ENCODE data around the gene FMNL2.

FMNL2 gene

DNA sequence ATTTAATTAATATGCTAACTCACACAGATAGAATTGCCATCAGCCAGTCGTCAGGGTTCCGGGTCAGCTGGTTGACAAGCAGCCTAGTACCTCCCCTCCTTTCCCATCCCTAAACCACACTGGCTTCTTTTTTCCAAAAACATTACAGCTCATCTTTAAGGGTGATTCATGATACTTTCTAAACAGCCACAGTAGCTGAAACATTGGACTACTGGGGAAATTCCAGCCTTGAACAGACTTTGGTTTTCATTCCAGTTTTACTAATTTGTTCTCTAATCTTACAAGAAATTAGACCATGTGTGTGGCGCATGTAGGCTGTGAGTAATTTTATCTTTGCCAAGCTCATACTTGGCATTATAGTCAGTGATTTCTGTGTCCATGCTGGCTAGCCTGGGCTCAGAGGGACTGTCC is 110.8 kb downstream of the FMNL2 start:
- ATAC-seq = peak; percentile 59
- DNase-seq = no peak
- no peak overlapping the region for H3K27ac Mint-ChIP-seq

DNA sequence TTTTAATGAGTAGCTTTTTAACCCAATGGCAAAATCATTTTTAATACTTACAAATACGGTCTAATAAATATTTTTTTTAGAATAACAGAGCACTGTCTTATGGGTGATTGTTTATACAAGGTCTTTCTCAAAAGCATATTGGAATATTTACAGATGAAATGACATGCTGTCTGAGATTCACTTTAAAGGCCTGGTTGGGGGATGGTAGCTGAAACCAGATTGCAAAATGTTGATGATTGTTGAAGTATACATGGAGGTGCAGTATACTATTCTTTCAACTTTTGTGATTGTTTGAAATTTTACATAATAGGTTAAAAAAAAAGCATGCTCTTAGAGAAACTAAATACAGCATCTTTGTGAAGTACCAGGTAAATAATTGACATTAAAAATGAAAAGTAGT is 111.2 kb downstream of the FMNL2 start:
- no peak for ATAC-seq
- H3K27ac Mint-ChIP-seq = no peak overlapping the region
- no peaks in the 10 kb centered on the region for H3K9me3 Mint-ChIP-seq
- peaks cover 8% of the 10 kb centered on the region for H3K27me3 Mint-ChIP-seq
- DNase-seq = no peak
- no peak overlapping the region for H3K4me3 Mint-ChIP-seq
- no peaks in the 10 kb centered on the region for H3K36me3 Mint-ChIP-seq (ENCODE audit: low read depth)
- H3K4me1 Mint-ChIP-seq = peaks cover 6% of the 10 kb centered on the region

More for the DNA sequence above, 110.8 kb downstream of the FMNL2 start:
- Mint-ChIP-seq H3K9me3 (no peaks in the 10 kb centered on the region), H3K36me3 (ENCODE audit: low read depth) (no peaks in the 10 kb centered on the region), H3K4me1 (peaks cover 6% of the 10 kb centered on the region), H3K27me3 (peaks cover 8% of the 10 kb centered on the region), H3K4me3 (no peak overlapping the region)

- no peaks in the 10 kb centered on the region for H3K9me3 Mint-ChIP-seq
- peaks cover 4% of the 10 kb centered on the region for H3K27me3 Mint-ChIP-seq
- no peak for DNase-seq
- no peak overlapping the region for H3K27ac Mint-ChIP-seq
- peaks cover 6% of the 10 kb centered on the region for H3K4me1 Mint-ChIP-seq
- no peak overlapping the region for H3K4me3 Mint-ChIP-seq
- no peak for ATAC-seq
- H3K36me3 Mint-ChIP-seq (ENCODE audit: low read depth) = no peaks in the 10 kb centered on the region
Observed at GRCh38 chr2:152447897-152448296, 112.9 kb downstream of the FMNL2 start.

- H3K9me3 Mint-ChIP-seq = no peaks in the 10 kb centered on the region
- H3K4me3 Mint-ChIP-seq = no peak overlapping the region
- H3K36me3 Mint-ChIP-seq (ENCODE audit: low read depth) = no peaks in the 10 kb centered on the region
- peaks cover 6% of the 10 kb centered on the region for H3K4me1 Mint-ChIP-seq
- no peak overlapping the region for H3K27ac Mint-ChIP-seq
- peaks cover 4% of the 10 kb centered on the region for H3K27me3 Mint-ChIP-seq
- no peak for DNase-seq
- no peak for ATAC-seq
Observed at GRCh38 chr2:152448606-152449005, 113.6 kb downstream of the FMNL2 start.

DNA sequence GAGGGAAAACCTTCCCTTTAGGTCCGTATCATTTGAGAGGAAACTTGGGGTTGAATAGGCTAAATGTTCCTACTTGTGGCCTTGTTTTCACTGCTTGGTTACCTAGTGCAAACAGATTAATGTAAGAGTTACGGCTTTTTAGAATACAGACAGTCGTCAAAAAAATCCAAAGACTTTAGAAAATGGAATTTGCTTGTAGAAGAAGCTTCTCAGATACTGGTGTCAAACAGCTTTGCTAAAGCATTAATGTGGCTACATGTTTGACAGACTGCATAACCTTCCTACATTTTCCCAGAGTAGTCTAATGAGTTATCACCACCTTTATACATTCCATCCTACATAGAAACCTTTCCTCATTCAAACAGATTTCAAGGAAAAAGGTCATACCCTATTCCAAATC is 114.6 kb downstream of the FMNL2 start:
- Mint-ChIP-seq H3K27ac (no peak overlapping the region), H3K9me3 (no peaks in the 10 kb centered on the region), H3K4me1 (peaks cover 6% of the 10 kb centered on the region), H3K27me3 (peaks cover 2% of the 10 kb centered on the region), H3K36me3 (ENCODE audit: low read depth) (no peaks in the 10 kb centered on the region), H3K4me3 (no peak overlapping the region)
- DNase-seq (no peak), ATAC-seq (no peak)

DNA sequence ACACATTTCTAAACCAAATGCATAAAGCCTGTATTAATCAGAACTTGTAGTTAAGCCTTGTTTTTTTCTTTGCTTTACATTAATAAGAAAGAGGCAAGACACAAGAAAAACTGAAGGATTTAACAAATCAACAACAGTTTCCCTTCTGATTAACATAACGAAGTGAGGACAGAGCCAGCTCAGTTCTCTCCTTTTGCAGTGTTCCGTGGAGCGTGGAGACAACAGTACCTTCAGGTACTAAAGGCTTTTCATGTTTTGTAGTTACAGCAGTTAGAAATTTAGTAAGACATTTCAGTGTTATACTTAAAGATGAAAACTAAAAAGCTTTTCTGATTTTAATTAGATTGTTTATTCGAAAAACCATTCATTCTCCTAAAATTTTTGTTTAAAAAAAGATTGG is 115.2 kb downstream of the FMNL2 start:
- Mint-ChIP-seq H3K4me1 (peaks cover 6% of the 10 kb centered on the region), H3K9me3 (no peaks in the 10 kb centered on the region), H3K27me3 (peaks cover 3% of the 10 kb centered on the region), H3K4me3 (no peak overlapping the region), H3K36me3 (ENCODE audit: low read depth) (no peaks in the 10 kb centered on the region), H3K27ac (no peak overlapping the region)
- ATAC-seq = no peak
- no peak for DNase-seq

DNA sequence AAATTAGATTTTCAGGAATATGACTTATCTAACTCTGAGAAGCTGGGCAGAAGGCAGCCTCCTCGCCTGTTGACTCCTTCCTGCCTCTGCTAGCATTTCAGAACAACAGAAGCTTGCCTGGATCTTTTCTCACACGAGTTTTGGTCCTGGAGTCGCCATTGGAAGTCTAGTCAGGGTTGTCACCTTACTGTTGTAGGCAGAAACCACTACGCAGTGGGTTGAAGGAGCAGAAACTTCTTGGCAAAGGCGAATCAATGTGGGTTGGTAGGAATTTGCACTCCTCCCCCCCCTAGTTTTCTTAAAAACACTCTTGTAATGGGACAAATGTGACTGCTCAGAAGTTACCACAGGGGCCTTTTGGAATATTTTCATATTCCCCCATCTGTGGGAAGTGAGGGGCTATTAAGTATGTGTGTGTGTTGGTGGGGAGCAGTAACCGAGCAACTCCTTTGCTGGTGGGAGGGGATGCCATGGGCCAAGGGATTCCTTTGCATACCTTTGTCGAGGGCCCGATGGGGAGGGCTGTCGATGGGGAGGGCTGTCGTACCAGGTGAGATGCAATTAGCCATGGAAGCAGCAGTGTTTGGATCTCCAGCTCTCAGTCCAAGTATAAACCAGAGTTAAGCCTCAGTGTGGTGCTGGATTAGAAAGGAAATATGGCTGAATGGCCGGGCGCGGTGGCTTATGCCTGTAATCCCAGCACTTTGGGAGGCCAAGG is 117.4 kb downstream of the FMNL2 start:
- no peak overlapping the region for H3K4me3 Mint-ChIP-seq
- H3K4me1 Mint-ChIP-seq = peaks cover 2% of the 10 kb centered on the region
- DNase-seq (no peak), ATAC-seq (no peak)
- peaks cover 4% of the 10 kb centered on the region for H3K27me3 Mint-ChIP-seq
- no peaks in the 10 kb centered on the region for H3K36me3 Mint-ChIP-seq (ENCODE audit: low read depth)
- no peaks in the 10 kb centered on the region for H3K9me3 Mint-ChIP-seq
- no peak overlapping the region for H3K27ac Mint-ChIP-seq

DNA sequence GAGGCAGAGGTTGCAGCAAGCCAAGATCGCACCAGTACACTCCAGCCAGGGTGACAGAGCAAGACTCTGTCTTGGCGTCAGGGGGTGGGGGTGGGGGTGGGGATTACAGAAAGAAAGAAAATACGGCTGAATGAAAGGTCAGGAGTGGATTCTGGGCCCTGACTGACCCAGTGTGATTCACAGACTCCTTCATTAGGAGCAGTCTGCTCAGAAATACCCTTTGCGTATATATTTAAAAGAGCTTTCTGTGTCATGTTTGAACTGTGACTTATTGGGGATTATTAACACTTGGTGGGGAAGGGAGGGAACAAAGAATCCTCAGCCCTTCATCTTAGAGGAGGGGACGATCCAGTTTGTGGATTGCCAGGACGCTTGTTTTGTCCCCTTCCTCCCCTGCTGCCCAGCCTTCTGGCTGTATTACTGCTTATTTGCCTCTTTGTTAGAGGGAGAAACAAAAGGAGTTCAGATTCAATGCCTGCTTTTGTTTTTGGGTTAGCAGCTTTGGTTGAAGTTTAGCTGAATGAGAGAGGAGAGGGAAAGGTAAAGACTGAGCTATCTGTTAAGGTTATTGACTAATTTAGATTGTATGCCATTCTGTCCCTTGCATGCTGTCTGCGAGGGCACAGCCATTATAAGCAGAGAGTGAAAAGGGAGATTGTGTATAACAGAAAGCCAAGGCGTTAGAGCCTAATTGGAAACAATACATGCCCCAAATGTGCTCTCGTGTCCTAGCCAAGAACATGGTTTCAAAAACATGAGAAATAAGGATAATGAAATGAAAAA is 118.3 kb downstream of the FMNL2 start:
- ATAC-seq (no peak), DNase-seq (no peak)
- Mint-ChIP-seq H3K4me3 (no peak overlapping the region), H3K36me3 (ENCODE audit: low read depth) (no peaks in the 10 kb centered on the region), H3K9me3 (no peaks in the 10 kb centered on the region), H3K27me3 (peaks cover 4% of the 10 kb centered on the region), H3K4me1 (no peaks in the 10 kb centered on the region), H3K27ac (no peak overlapping the region)

GRCh38 chr2:152454371-152454770 is 119.4 kb downstream of the FMNL2 start:
- Mint-ChIP-seq H3K27ac (no peak overlapping the region), H3K9me3 (no peaks in the 10 kb centered on the region), H3K36me3 (ENCODE audit: low read depth) (no peaks in the 10 kb centered on the region), H3K27me3 (peaks cover 4% of the 10 kb centered on the region), H3K4me1 (no peaks in the 10 kb centered on the region), H3K4me3 (no peak overlapping the region)
- DNase-seq = no peak
- no peak for ATAC-seq

GRCh38 chr2:152454960-152455359 is 120.0 kb downstream of the FMNL2 start:
- ATAC-seq (no peak), DNase-seq (no peak)
- Mint-ChIP-seq H3K4me3 (no peak overlapping the region), H3K36me3 (ENCODE audit: low read depth) (no peaks in the 10 kb centered on the region), H3K27ac (no peak overlapping the region), H3K27me3 (peaks cover 4% of the 10 kb centered on the region), H3K9me3 (no peaks in the 10 kb centered on the region), H3K4me1 (no peaks in the 10 kb centered on the region)

DNA sequence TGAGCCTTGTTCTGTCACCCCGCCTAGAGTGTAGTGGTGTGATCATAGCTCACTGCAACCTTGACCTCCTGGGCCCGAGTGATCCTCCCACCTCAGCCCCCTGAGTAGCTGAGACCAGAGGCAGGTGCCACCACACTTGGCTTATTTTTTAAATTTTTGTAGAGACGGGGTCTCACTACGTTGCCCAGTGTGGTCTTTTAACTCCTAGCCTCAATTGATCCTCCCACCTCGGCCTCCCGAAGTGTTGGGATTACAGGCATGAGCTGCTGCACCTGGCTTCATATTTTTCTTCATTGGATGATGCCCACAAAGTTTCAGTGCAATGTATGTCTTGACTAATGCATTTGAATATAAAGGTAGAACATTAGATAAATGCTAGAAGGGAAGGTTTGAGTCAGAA is 120.8 kb downstream of the FMNL2 start:
- ATAC-seq (no peak), DNase-seq (no peak)
- Mint-ChIP-seq H3K4me1 (no peaks in the 10 kb centered on the region), H3K4me3 (no peak overlapping the region), H3K27me3 (peaks cover 2% of the 10 kb centered on the region), H3K9me3 (no peaks in the 10 kb centered on the region), H3K27ac (no peak overlapping the region), H3K36me3 (ENCODE audit: low read depth) (no peaks in the 10 kb centered on the region)

DNA sequence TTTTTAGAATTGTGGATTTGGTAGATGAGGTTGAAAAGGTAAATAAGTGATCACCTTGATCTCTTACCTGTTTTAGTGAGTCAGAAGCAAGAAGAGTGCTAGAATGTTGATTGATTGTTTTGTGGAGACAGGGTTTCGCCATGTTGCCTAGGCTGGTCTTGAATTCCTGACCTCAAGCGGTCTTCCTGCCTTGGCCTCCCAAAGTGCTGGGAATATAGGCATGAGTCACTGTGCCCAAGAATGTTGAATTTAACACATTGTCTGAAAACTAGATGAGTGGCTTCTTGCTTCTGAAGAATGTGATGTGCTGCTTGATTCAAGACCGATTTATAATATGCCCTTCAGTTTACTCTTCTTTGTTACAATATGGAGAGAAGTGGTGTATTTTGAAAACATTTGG is 121.3 kb downstream of the FMNL2 start:
- Mint-ChIP-seq H3K36me3 (ENCODE audit: low read depth) (no peaks in the 10 kb centered on the region), H3K27me3 (peaks cover 2% of the 10 kb centered on the region), H3K4me3 (no peak overlapping the region), H3K9me3 (no peaks in the 10 kb centered on the region), H3K4me1 (no peaks in the 10 kb centered on the region), H3K27ac (no peak overlapping the region)
- DNase-seq = no peak
- ATAC-seq = no peak

- DNase-seq (no peak), ATAC-seq (no peak)
- Mint-ChIP-seq H3K4me1 (no peaks in the 10 kb centered on the region), H3K27ac (no peak overlapping the region), H3K9me3 (no peaks in the 10 kb centered on the region), H3K27me3 (peaks cover 2% of the 10 kb centered on the region), H3K4me3 (no peak overlapping the region), H3K36me3 (ENCODE audit: low read depth) (no peaks in the 10 kb centered on the region)
Observed at GRCh38 chr2:152458441-152458940, 123.5 kb downstream of the FMNL2 start.

- no peaks in the 10 kb centered on the region for H3K36me3 Mint-ChIP-seq (ENCODE audit: low read depth)
- H3K4me1 Mint-ChIP-seq = no peaks in the 10 kb centered on the region
- H3K27ac Mint-ChIP-seq = no peak overlapping the region
- H3K27me3 Mint-ChIP-seq = peaks cover 2% of the 10 kb centered on the region
- DNase-seq (no peak), ATAC-seq (no peak)
- no peak overlapping the region for H3K4me3 Mint-ChIP-seq
- H3K9me3 Mint-ChIP-seq = no peaks in the 10 kb centered on the region
Observed at GRCh38 chr2:152459091-152459490, 124.1 kb downstream of the FMNL2 start.

- no peak overlapping the region for H3K27ac Mint-ChIP-seq
- ATAC-seq (no peak), DNase-seq (no peak)
- H3K4me1 Mint-ChIP-seq = no peaks in the 10 kb centered on the region
- no peaks in the 10 kb centered on the region for H3K36me3 Mint-ChIP-seq (ENCODE audit: low read depth)
- no peak overlapping the region for H3K4me3 Mint-ChIP-seq
- H3K27me3 Mint-ChIP-seq = peaks cover 5% of the 10 kb centered on the region
- H3K9me3 Mint-ChIP-seq = no peaks in the 10 kb centered on the region
Observed at GRCh38 chr2:152460567-152460966, 125.6 kb downstream of the FMNL2 start.

Measured in activated naive CD8-positive, alpha-beta T cell treated with anti-CD3 and anti-CD28 coated beads, Interleukin-2, amount 50 U/mL, for 24 hours (primary cell).